Ovary (tissue), 9 donors: ENCODE measurements around the gene VWA3B. TPM values are rescaled to one million over a fixed set of nuclear protein-coding genes. Genes with fewer than 3 reads are reported as not detected.

Experiments used
- DNase-seq, 5 donors: peaks; one replicate each; pipeline ENCODE4 v3.0.0-alpha.2; 2019 to 2020
- H3K27ac ChIP-seq, 2 donors: fragments of 200-600 bp; one replicate each; pipeline versions ENCODE4 v1.5.1 to v1.8.0; 2019 to 2022
- H3K27me3 ChIP-seq: fragments of 200-600 bp; one replicate; pipeline ENCODE4 v1.8.0; 2022
- H3K36me3 ChIP-seq: fragments of 200-600 bp; sonication (generic); one replicate; pipeline ENCODE4 v1.5.1; 2019
- H3K4me1 ChIP-seq: one replicate; pipeline ENCODE4 v1.8.1; 2013; ENCODE audit warnings: mild to moderate bottlenecking, moderate library complexity; ENCODE audit not compliant: insufficient read depth
- H3K4me3 ChIP-seq: fragments of 200-600 bp; sonication (generic); one replicate; pipeline ENCODE4 v1.5.1; 2017
- H3K9me3 ChIP-seq, 2 donors: fragments of 200-600 bp in 1 of 2; sonication (generic) in 1 of 2; one replicate each; pipeline versions ENCODE4 v1.5.1 to v1.8.1; 2013 to 2019; ENCODE audit warnings: mild to moderate bottlenecking in 1 of 2, moderate library complexity in 1 of 2
- CTCF ChIP-seq, 3 donors: fragments of 450-650 bp in 2 of 3; fragments of 200-600 bp in 1 of 3; IDR thresholded peaks; one replicate each; pipeline versions ENCODE4 v1.5.1 to v1.8.0; 2016 to 2022; ENCODE audit warnings: antibody characterized with exemption in 3 of 3, mild to moderate bottlenecking in 1 of 3
- EP300 ChIP-seq: sonication (generic); formaldehyde crosslinking; IDR thresholded peaks from one replicate; pipeline ENCODE4 v1.6.1; 2017; ENCODE audit warnings: antibody characterized with exemption
- POLR2A ChIP-seq: fragments of 450-650 bp; IDR thresholded peaks from one replicate; pipeline ENCODE4 v1.6.1; 2017; ENCODE audit warnings: antibody characterized with exemption, mild to moderate bottlenecking, moderate library complexity
- WGBS, 3 donors: extraction: QIAGEN DNeasy Blood & Tissue Kit in 1 of 3; methylation state at CpG; one replicate each; pipeline versions ENCODE4 v1.1.5 to v1.1.7; 2013 to 2017; 5-methylcytosine and 5-hydroxymethylcytosine counted together
- intact Hi-C, 4 donors: fragments of 100-400 bp; cut with DNase I; formaldehyde crosslinking; loops; one replicate each; pipeline versions ENCODE4 v1.11.0 to v1.15.1; 2022 to 2023
- polyA plus RNA-seq, 2 donors: library from polyadenylated mRNA; stranded (reverse); fragments of 200-250 nt in 1 of 2; fragments of 350-450 nt in 1 of 2; fragmentation: Illumina TruSeq in 1 of 2; extraction: RNeasy Lipid Tissue Mini Kit (QIAGEN cat#74804) in 1 of 2; gene quantifications; one replicate each; pipeline ENCODE4 v1.2.3, GENCODE V29; 2013 to 2014
- total RNA-seq, 7 donors: library from RNA; depleted of rRNA in 2 of 7; stranded (reverse); fragments of >200 nt in 2 of 7; fragmentation: NEBNext Ultra II Directional in 3 of 7; extraction: Animal tissue kit (Norgen Biotek cat#: 25700) in 3 of 7; gene quantifications; one replicate each; pipeline versions ENCODE4 v1.1.0 to v1.2.4, GENCODE V29; 2016 to 2023
- donor health status: DM: no; HTN: no; CAD: no; lungs with moderate emphysema.
- donor health status: DM: no; HTN: no; CAD: no.
- donor health status: Bipolar disorder and iron deficiency.
- donor health status: DM: yes; HTN: yes; CAD: no.
- donor health status: DM: no; HTN: no; CAD: no.
- donor health status: DM: yes; HTN: yes; CAD: no.

VWA3B gene
- total and polyA plus RNA-seq, 9 donors: 0.56 to 15.7 (median 1.1) TPM

GRCh38 chr2:98172951-98173350, 86.0 kb downstream of the VWA3B start:
- Histone ChIP-seq H3K4me1 (no peaks in the 10 kb centered on the region), H3K9me3 (no peaks in the 10 kb centered on the region), H3K36me3 (no peaks in the 10 kb centered on the region), H3K27me3 (no peaks in the 10 kb centered on the region), H3K27ac (no peak overlapping the region), H3K4me3 (no peak overlapping the region)
- WGBS, 3 donors: 91 to 95% (median 95%) methylated on average over 2 of the region's 2 CpGs
- DNase-seq: no peak
- intact Hi-C loops: no loop called here
- no peak for TF ChIP-seq POLR2A
- TF ChIP-seq CTCF (IDR thresholded peaks at IDR 0.05): no peak
- TF ChIP-seq EP300: no peak

- intact Hi-C loops: no loop called here
- no peak for TF ChIP-seq EP300
- no peak for TF ChIP-seq POLR2A
- TF ChIP-seq CTCF (IDR thresholded peaks at IDR 0.05): no peak
- Histone ChIP-seq H3K27me3 (no peaks in the 10 kb centered on the region), H3K4me3 (no peak overlapping the region), H3K27ac (no peak overlapping the region), H3K9me3 (no peaks in the 10 kb centered on the region), H3K36me3 (no peaks in the 10 kb centered on the region), H3K4me1 (no peaks in the 10 kb centered on the region)
- no peak for DNase-seq
- 35 to 39% (median 36%) methylated on average over 6 of the region's 6 CpGs for WGBS, 3 donors
Observed at GRCh38 chr2:98175811-98176210, 88.8 kb downstream of the VWA3B start.

- Histone ChIP-seq H3K27me3 (no peaks in the 10 kb centered on the region), H3K36me3 (no peaks in the 10 kb centered on the region), H3K4me1 (no peaks in the 10 kb centered on the region), H3K9me3 (no peaks in the 10 kb centered on the region), H3K4me3 (no peak overlapping the region), H3K27ac (no peak overlapping the region)
- TF ChIP-seq EP300: no peak
- TF ChIP-seq CTCF (IDR thresholded peaks at IDR 0.05): no peak
- TF ChIP-seq POLR2A: no peak
- 26 to 46% (median 41%) methylated on average over 2 of the region's 2 CpGs for WGBS, 3 donors
- intact Hi-C loops: no loop called here
- DNase-seq: no peak
Observed at GRCh38 chr2:98177286-98177685, 90.3 kb downstream of the VWA3B start.

GRCh38 chr2:98177986-98178385, 91.0 kb downstream of the VWA3B start:
- WGBS, 3 donors: 55 to 68% (median 64%) methylated on average over 6 of the region's 6 CpGs
- H3K4me3 ChIP-seq: no peak overlapping the region
- DNase-seq: no peak
- no peak for TF ChIP-seq CTCF (IDR thresholded peaks at IDR 0.05)
- intact Hi-C loops: no loop called here
- no peak overlapping the region for H3K27ac ChIP-seq
- H3K36me3 ChIP-seq: no peaks in the 10 kb centered on the region
- no peaks in the 10 kb centered on the region for H3K4me1 ChIP-seq
- no peaks in the 10 kb centered on the region for H3K9me3 ChIP-seq
- H3K27me3 ChIP-seq: no peaks in the 10 kb centered on the region

- Histone ChIP-seq H3K4me1 (no peaks in the 10 kb centered on the region), H3K27ac (no peak overlapping the region), H3K9me3 (no peaks in the 10 kb centered on the region), H3K27me3 (no peaks in the 10 kb centered on the region), H3K4me3 (no peak overlapping the region), H3K36me3 (no peaks in the 10 kb centered on the region)
- intact Hi-C loops: no loop called here
- 86 to 96% (median 92%) methylated on average over 2 of the region's 2 CpGs for WGBS, 3 donors
- TF ChIP-seq EP300 (no peak), POLR2A (no peak), CTCF (IDR thresholded peaks at IDR 0.05) (no peak)
- no peak for DNase-seq
Observed at GRCh38 chr2:98180456-98180855, 93.5 kb downstream of the VWA3B start.
